ENCODE results near the gene SPACDR.

The SPACDR gene

DNA sequence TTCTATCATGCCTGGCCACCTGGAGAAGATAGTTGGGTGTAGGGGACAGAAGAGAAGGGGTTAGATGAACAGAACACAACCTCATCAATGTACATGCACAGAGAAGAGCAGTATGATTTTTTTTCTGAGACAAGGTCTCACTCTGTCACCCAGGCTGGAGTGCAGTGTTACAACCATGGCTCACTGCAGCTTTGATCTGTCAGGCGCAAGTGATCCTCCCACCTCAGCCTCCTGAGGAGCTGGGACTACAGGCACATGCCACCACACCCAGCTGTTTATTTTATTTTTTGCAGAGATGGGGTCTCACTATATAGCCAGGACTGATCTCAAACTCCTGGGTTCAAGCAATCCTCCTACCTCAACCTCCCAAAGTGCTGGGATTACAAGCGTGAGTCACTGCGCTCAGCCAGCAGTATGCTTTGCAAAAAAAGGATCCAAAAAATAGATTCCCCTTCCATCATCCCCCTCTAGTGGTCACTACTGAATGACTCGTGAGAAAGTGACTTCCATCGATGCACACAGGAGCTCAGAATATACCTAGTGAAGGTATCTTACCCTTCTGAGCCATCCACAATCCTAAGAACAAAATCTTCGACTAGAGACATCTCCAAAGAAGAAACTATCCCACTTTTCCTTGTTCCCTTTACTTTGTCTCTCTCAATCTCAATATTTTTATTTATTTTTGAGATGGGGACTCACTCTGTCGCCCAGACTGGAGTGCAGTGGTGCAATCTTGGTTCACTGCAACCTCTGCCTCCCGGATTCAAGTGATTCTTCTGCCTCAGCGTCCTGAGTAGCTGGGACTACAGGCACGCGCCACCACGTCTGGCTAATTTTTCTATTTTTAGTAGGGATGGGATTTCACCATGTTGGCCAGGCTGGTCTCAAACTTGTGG, 56.5 kb downstream of the SPACDR start:
- DNase-seq: peak; percentile 12 to 33

DNA sequence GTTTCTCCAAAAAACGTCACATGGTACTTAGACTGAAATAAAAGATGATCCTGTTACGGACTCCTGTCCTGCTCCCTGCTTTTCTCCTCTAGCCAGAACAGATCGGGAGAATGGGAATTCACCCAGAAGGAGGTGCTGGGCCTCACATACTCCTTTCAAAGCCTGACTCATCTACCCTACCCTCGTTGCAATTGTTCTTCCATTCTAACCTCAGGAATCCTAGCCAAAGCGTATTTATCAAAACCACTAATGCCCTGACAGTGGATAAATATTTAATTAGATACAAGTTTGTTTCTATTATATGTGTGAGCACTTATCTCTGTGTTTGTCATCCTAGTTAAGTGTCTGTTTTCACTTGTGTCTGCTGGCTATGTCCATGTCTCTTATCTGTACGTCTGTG, 57.3 kb downstream of the SPACDR start:
- no peak for DNase-seq
